Measurements from ENCODE around the gene LMTK2.

GRCh38 chr7:98125759-98126158, 19.1 kb downstream of the LMTK2 start:
- TF ChIP-seq, protein P1, sequence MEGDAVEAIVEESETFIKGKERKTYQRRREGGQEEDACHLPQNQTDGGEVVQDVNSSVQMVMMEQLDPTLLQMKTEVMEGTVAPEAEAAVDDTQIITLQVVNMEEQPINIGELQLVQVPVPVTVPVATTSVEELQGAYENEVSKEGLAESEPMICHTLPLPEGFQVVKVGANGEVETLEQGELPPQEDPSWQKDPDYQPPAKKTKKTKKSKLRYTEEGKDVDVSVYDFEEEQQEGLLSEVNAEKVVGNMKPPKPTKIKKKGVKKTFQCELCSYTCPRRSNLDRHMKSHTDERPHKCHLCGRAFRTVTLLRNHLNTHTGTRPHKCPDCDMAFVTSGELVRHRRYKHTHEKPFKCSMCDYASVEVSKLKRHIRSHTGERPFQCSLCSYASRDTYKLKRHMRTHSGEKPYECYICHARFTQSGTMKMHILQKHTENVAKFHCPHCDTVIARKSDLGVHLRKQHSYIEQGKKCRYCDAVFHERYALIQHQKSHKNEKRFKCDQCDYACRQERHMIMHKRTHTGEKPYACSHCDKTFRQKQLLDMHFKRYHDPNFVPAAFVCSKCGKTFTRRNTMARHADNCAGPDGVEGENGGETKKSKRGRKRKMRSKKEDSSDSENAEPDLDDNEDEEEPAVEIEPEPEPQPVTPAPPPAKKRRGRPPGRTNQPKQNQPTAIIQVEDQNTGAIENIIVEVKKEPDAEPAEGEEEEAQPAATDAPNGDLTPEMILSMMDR (IDR thresholded peaks at IDR 0.05): no peak
- TF ChIP-seq POLR2A (IDR thresholded peaks at IDR 0.05): no peak
